Measurements from ENCODE around the gene PLA2G2D.

DNA sequence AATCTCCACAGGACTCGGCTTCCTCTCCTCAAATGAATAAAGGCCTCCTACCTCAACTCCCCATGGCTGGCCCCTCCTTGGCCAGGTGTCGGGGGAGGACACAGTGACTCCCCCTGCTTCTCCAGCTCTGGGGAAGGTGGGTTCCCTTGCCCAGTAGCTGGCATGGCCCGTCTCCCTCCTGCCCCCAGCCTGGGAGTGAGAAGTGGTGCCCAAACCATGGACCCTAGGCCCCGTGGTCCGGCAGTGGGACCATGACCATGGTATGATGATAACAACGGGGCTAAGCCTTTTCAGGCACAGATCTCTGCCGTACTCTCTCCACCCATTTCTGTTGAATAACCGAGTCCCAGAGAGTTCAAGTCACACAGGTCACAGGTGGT is 31.0 kb upstream of the PLA2G2D start:
- TF ChIP-seq TCF7L2 (IDR thresholded peaks at IDR 0.05; ENCODE audit: low read depth, low read length), result no peak
- TF ChIP-seq PLRG1 (conservative IDR thresholded peaks at IDR 0.05), result no peak
- TF ChIP-seq, protein P1, sequence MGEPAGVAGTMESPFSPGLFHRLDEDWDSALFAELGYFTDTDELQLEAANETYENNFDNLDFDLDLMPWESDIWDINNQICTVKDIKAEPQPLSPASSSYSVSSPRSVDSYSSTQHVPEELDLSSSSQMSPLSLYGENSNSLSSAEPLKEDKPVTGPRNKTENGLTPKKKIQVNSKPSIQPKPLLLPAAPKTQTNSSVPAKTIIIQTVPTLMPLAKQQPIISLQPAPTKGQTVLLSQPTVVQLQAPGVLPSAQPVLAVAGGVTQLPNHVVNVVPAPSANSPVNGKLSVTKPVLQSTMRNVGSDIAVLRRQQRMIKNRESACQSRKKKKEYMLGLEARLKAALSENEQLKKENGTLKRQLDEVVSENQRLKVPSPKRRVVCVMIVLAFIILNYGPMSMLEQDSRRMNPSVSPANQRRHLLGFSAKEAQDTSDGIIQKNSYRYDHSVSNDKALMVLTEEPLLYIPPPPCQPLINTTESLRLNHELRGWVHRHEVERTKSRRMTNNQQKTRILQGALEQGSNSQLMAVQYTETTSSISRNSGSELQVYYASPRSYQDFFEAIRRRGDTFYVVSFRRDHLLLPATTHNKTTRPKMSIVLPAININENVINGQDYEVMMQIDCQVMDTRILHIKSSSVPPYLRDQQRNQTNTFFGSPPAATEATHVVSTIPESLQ (CRISPR knock-in tag; conservative IDR thresholded peaks at IDR 0.05), result no peak
- no peak for TF ChIP-seq CTCF (CRISPR knock-in tag; IDR thresholded peaks at IDR 0.05)
- no peak for TF ChIP-seq SP4 (CRISPR knock-in tag; IDR thresholded peaks at IDR 0.05)
- no peak for TF ChIP-seq PCBP2 (optimal IDR thresholded peaks at IDR 0.05; ENCODE audit: low read depth, low read length, poor library complexity, severe bottlenecking)
- no peak for TF ChIP-seq EED (CRISPR knock-in tag; IDR thresholded peaks at IDR 0.05)
- no peak for TF ChIP-seq POLR2AphosphoS2 (IDR thresholded peaks at IDR 0.05; ENCODE audit: low read depth, low read length)
- no peak for TF ChIP-seq BCLAF1 (IDR thresholded peaks at IDR 0.05)
- no peak for TF ChIP-seq TAF1 (CRISPR knock-in tag; IDR thresholded peaks at IDR 0.05)
- TF ChIP-seq HCFC1 (IDR thresholded peaks at IDR 0.05; ENCODE audit: low read depth, low read length), result no peak
